SU-DHL-6 (cell line): Measurements from ENCODE around the gene KRTAP5-3.

Experiments
- H2AFZ ChIP-seq: fragments of 200-600 bp; sonication (generic); 2 replicates; pipeline ENCODE4 v1.6.1; 2014; ENCODE audit warnings: low read depth, mild to moderate bottlenecking, moderate library complexity, mixed read lengths, antibody characterized with exemption, low read length; ENCODE audit not compliant: severe bottlenecking
- H3F3A ChIP-seq: fragments of 200-600 bp; shearing (Covaris generic); 2 replicates; pipeline ENCODE4 v1.6.0; 2016; ENCODE audit warnings: antibody characterized with exemption, mild to moderate bottlenecking; ENCODE audit not compliant: insufficient read depth
- H3K27ac ChIP-seq: fragments of 200-600 bp; sonication (generic); 2 replicates; pipeline ENCODE4 v1.5.1; 2016; ENCODE audit warnings: low read depth, mild to moderate bottlenecking, low read length, moderate library complexity, mixed read lengths
- H3K27me3 ChIP-seq: fragments of 200-600 bp; sonication (generic), shearing (Covaris generic); 2 replicates; pipeline ENCODE4 v1.6.0; 2014; ENCODE audit warnings: mild to moderate bottlenecking, low read length
- H3K36me3 ChIP-seq: fragments of 200-600 bp; sonication (generic); 2 replicates; pipeline ENCODE4 v1.6.1; 2014; ENCODE audit warnings: mild to moderate bottlenecking, low read length, mixed read lengths
- H3K4me2 ChIP-seq: fragments of 300-600, 200-600 bp; shearing (Covaris generic), sonication (generic); 2 replicates; pipeline ENCODE4 v1.6.0; 2014; ENCODE audit warnings: low read length, low read depth, mild to moderate bottlenecking; ENCODE audit not compliant: poor library complexity, severe bottlenecking
- H3K4me3 ChIP-seq: fragments of 200-600 bp; sonication (generic); 2 replicates; pipeline ENCODE4 v1.5.1; 2014; ENCODE audit warnings: antibody characterized with exemption, low read length, mild to moderate bottlenecking, mixed read lengths; ENCODE audit not compliant: insufficient read depth, poor library complexity, severe bottlenecking
- H3K79me2 ChIP-seq: fragments of 200-600 bp; sonication (generic); 2 replicates; pipeline ENCODE4 v1.6.1; 2014; ENCODE audit warnings: mild to moderate bottlenecking, low read length, moderate library complexity; ENCODE audit not compliant: insufficient read depth
- H3K9ac ChIP-seq: fragments of 200-600 bp; sonication (generic); 2 replicates; pipeline ENCODE4 v1.7.0; 2014; ENCODE audit warnings: mild to moderate bottlenecking, low read length
- H3K9me2 ChIP-seq: fragments of 200-600 bp; sonication (generic); replicated peaks from 2 replicates; pipeline ENCODE4 v1.6.1; 2014; ENCODE audit warnings: low read length; ENCODE audit not compliant: insufficient read depth
- H3K9me3 ChIP-seq: fragments of 200-600 bp; sonication (generic); 2 replicates; pipeline ENCODE4 v1.6.1; 2014; ENCODE audit warnings: low read length, mixed read lengths; ENCODE audit not compliant: insufficient read depth
- H4K20me1 ChIP-seq: fragments of 200-600 bp; sonication (generic); 2 replicates; pipeline ENCODE4 v1.6.1; 2014; ENCODE audit warnings: low read depth, mild to moderate bottlenecking, antibody characterized with exemption, low read length, moderate library complexity, mixed read lengths
- EZH2phosphoT487 ChIP-seq: fragments of 200-600 bp; sonication (generic), shearing (Covaris generic); conservative IDR thresholded peaks from 2 replicates; pipeline ENCODE4 v1.6.1; 2018; ENCODE audit warnings: mild to moderate bottlenecking, antibody characterized with exemption, low read length, moderate library complexity, mixed read lengths
- TF ChIP-seq, protein P1 (sequence below): fragments of 200-600 bp; sonication (generic); IDR thresholded peaks from one replicate; pipeline ENCODE4 v1.5.1; 2017; ENCODE audit warnings: antibody characterized with exemption, mild to moderate bottlenecking, low read length, moderate library complexity; ENCODE audit not compliant: insufficient read depth, poor library complexity, severe bottlenecking

Gene KRTAP5-3

DNA sequence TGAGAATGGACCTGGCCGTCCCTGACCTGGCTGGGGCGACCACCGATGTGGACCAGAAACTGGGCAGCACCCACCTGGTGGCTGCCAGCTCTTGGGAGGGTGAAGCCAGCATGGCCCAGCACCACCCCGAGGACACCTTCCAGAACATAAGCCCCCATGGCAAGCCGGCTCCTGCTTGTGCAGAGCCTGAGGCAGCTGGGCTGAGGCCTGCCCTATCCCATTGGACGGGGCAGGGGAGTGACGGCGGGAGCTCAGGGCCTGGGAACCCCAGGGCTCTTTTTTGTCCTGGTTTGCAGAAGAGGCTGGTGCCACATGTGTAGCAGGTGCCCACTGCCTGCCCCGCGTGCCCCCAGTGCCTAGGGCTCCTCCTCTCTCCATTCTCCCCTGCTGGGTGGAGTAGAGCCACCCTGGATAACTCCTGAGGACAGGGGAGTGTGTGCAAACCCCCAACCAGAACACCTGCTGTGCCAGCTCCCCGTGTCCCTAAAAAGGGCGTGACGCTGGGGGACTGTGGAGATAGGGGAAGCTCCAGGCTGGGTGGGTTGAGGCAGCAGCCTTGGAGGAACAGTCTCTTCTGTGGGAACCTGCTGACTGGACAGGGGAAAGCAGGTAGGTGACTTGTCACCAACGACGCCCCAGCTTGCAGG lies 48.1 kb downstream of the KRTAP5-3 start:
- no peaks in the 10 kb centered on the region for H4K20me1 ChIP-seq
- no peaks in the 10 kb centered on the region for H3K36me3 ChIP-seq
- H3K4me2 ChIP-seq = no peak overlapping the region
- no peak overlapping the region for H2AFZ ChIP-seq
- no peaks in the 10 kb centered on the region for H3F3A ChIP-seq
- H3K27ac ChIP-seq = no peak overlapping the region
- H3K79me2 ChIP-seq = no peaks in the 10 kb centered on the region
- H3K4me3 ChIP-seq = no peak overlapping the region
- H3K9me2 ChIP-seq = no peaks in the 10 kb centered on the region
- H3K9me3 ChIP-seq = no peaks in the 10 kb centered on the region
- H3K27me3 ChIP-seq = no peaks in the 10 kb centered on the region
- no peak overlapping the region for H3K9ac ChIP-seq
- TF ChIP-seq, protein P1, sequence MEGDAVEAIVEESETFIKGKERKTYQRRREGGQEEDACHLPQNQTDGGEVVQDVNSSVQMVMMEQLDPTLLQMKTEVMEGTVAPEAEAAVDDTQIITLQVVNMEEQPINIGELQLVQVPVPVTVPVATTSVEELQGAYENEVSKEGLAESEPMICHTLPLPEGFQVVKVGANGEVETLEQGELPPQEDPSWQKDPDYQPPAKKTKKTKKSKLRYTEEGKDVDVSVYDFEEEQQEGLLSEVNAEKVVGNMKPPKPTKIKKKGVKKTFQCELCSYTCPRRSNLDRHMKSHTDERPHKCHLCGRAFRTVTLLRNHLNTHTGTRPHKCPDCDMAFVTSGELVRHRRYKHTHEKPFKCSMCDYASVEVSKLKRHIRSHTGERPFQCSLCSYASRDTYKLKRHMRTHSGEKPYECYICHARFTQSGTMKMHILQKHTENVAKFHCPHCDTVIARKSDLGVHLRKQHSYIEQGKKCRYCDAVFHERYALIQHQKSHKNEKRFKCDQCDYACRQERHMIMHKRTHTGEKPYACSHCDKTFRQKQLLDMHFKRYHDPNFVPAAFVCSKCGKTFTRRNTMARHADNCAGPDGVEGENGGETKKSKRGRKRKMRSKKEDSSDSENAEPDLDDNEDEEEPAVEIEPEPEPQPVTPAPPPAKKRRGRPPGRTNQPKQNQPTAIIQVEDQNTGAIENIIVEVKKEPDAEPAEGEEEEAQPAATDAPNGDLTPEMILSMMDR = no peak
- no peak for TF ChIP-seq EZH2phosphoT487

DNA sequence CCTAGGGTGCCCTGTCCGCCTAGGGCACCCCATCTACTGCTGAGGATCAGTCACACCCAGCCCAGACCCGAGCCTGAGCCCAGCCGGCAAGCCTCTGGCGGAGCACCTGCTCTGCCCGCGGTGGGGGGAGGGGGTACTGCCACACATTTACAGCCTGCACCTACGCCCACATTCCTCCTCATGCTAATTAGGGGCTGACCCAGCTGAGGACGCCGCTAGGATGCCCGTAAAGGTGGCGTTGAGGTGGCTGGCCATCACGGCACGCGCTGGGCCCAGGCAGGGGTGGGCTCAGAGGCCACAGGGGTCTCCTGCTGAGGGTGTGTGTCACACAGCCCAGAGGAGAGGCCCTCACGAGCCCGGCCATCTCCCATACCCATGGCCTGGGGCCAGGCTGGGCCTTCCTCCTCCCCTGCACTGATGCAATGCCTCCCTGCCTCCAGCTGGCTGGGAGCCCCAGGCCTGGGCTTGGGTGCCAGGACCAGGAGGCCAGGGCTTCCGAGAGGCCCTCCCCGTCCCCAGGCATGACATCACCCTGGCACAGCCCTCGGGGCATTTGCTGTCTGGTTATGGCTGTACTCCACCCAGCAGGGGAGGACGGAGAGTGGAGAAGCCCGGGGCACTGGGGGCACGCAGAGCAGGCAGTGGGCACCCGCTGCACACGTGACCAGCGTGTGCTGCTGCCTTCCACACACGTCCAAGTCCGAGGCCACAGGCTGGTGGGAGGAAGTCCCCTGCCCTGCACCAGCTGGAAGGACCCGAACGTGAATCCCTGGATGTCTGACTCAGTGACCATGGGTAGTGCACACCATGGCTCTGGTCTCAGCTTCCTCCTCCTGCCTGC lies 48.9 kb downstream of the KRTAP5-3 start:
- H3K9me3 ChIP-seq = no peaks in the 10 kb centered on the region
- no peak overlapping the region for H3K27ac ChIP-seq
- no peak overlapping the region for H3K4me2 ChIP-seq
- no peaks in the 10 kb centered on the region for H3K79me2 ChIP-seq
- H3K27me3 ChIP-seq = no peaks in the 10 kb centered on the region
- no peak overlapping the region for H3K4me3 ChIP-seq
- no peaks in the 10 kb centered on the region for H3K36me3 ChIP-seq
- TF ChIP-seq, protein P1 = no peak
- TF ChIP-seq EZH2phosphoT487 = no peak
- H4K20me1 ChIP-seq = no peaks in the 10 kb centered on the region
- no peak overlapping the region for H3K9ac ChIP-seq
- H2AFZ ChIP-seq = no peak overlapping the region
- H3F3A ChIP-seq = no peaks in the 10 kb centered on the region
- no peaks in the 10 kb centered on the region for H3K9me2 ChIP-seq

DNA sequence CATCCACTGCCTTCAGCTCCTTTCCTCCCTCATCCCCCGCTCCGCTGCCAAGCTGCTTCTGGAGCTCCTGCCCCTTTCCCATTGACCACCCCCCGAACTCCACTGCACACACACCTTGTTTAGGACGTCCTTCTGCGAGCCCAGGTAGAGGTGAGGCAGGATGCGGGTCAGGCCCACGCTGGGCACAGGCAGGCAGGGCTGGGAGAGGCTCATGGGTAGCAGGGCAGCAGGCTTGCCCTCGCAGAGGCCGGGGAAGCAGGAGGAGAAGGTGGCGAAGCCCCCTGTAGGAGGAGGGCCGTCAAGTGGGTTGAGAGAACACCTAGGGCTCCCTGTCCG lies 49.5 kb downstream of the KRTAP5-3 start:
- Histone ChIP-seq H3K9me2 (no peaks in the 10 kb centered on the region), H3K9ac (no peak overlapping the region), H3K36me3 (no peaks in the 10 kb centered on the region), H3K9me3 (no peaks in the 10 kb centered on the region), H3K4me2 (no peak overlapping the region), H2AFZ (no peak overlapping the region), H3K4me3 (no peak overlapping the region), H3K27me3 (no peaks in the 10 kb centered on the region; the same call in 1 of the 2 replicates), H3F3A (no peaks in the 10 kb centered on the region), H3K27ac (no peak overlapping the region), H3K79me2 (no peaks in the 10 kb centered on the region), H4K20me1 (no peaks in the 10 kb centered on the region)
- TF ChIP-seq, protein P1 = no peak
- TF ChIP-seq EZH2phosphoT487 = no peak
